B cell (primary cell): Measurements from ENCODE around the gene E2F6. TPM values are rescaled to one million over a fixed set of nuclear protein-coding genes. Genes with fewer than 3 reads are reported as not detected.

Experiments used
- ATAC-seq: fragments of 200-7000 bp; cut with Tn5 transposase; one replicate; pipeline ENCODE4 v1.10.0; 2021; ENCODE audit warnings: low read depth, mild to moderate bottlenecking, moderate number of reproducible peaks, moderate library complexity
- CTCF ChIA-PET: fragments of 350-600 bp; sonication (Branson Sonifier 250); formaldehyde crosslinking; loops from one replicate; lab custom pipeline; 2021; ENCODE audit warnings: antibody characterized with exemption, inconsistent platforms; lab: Charles Lee
- POLR2A ChIA-PET: fragments of 350-600 bp; sonication (Branson Sonifier 250); formaldehyde crosslinking; loops from one replicate; lab custom pipeline; 2021; ENCODE audit warnings: antibody characterized with exemption; lab: Charles Lee
- DNase-seq: peaks from one replicate; pipeline ENCODE4 v3.0.0; 2013
- H2AFZ ChIP-seq: 2 replicates; pipeline ENCODE4 v1.6.1; 2012; ENCODE audit warnings: mild to moderate bottlenecking, low read depth, low read length; ENCODE audit not compliant: insufficient read depth, poor library complexity, severe bottlenecking
- H3K27ac ChIP-seq, 2 donors: 1 replicate in 1 of 2; 2 replicates in 1 of 2; pipeline ENCODE4 v1.5.1; 2012 to 2013; ENCODE audit warnings: low read length in 2 of 2, mild to moderate bottlenecking in 2 of 2, moderate library complexity in 1 of 2
- H3K27me3 ChIP-seq, 4 experiments: fragments of 200-600 bp in 1 of 4; sonication (generic) in 1 of 4; replicated peaks in 1 of 4; 1 replicate in 2 of 4; 2 replicates in 2 of 4; pipeline versions ENCODE4 v1.6.1 to v1.7.0; 2013 to 2016; ENCODE audit warnings: low read length in 3 of 4, mild to moderate bottlenecking in 2 of 4, mixed read lengths in 1 of 4, moderate library complexity in 1 of 4; ENCODE audit not compliant: insufficient read depth in 4 of 4, control insufficient read depth in 3 of 4; ENCODE audit errors: control extremely low read depth in 1 of 4
- H3K36me3 ChIP-seq, 2 experiments: replicated peaks in 1 of 2; 1 replicate in 1 of 2; 2 replicates in 1 of 2; pipeline versions ENCODE4 v1.6.1 to v1.7.1; 2013; ENCODE audit warnings: low read length in 1 of 2; ENCODE audit not compliant: insufficient read depth in 2 of 2, control insufficient read depth in 1 of 2; ENCODE audit errors: control extremely low read depth in 1 of 2, extremely low read depth in 1 of 2
- H3K4me1 ChIP-seq, 2 donors: fragments of 200-600 bp in 1 of 2; sonication (generic) in 1 of 2; 1 replicate in 1 of 2; 2 replicates in 1 of 2; pipeline versions ENCODE4 v1.5.1 to v1.6.1; 2013 to 2017; ENCODE audit warnings: low read length in 2 of 2; ENCODE audit not compliant: control insufficient read depth in 2 of 2, insufficient read depth in 2 of 2
- H3K4me2 ChIP-seq: replicated peaks from 2 replicates; pipeline ENCODE3; 2012; ENCODE audit warnings: mild to moderate bottlenecking, low read depth, low read length; ENCODE audit not compliant: poor library complexity, severe bottlenecking
- H3K4me3 ChIP-seq, 5 experiments: fragments of 200-600 bp in 1 of 5; sonication (generic) in 1 of 5; 1 replicate in 3 of 5; 2 replicates in 2 of 5; pipeline versions ENCODE4 v1.5.1 to v1.7.0; 2011 to 2016; ENCODE audit warnings: low read length in 4 of 5, mild to moderate bottlenecking in 4 of 5, low read depth in 2 of 5, control low read depth in 1 of 5, moderate library complexity in 1 of 5; ENCODE audit not compliant: insufficient read depth in 1 of 5; ENCODE audit errors: control extremely low read depth in 1 of 5, extremely low read depth in 1 of 5
- H3K79me2 ChIP-seq: fragments of 200-600 bp; sonication (generic); one replicate; pipeline ENCODE4 v1.6.0; 2016; ENCODE audit warnings: low read length; ENCODE audit not compliant: control insufficient read depth, insufficient read depth
- H3K9ac ChIP-seq: fragments of 200-600 bp; sonication (generic); 2 replicates; pipeline ENCODE4 v1.6.1; 2017; ENCODE audit warnings: mild to moderate bottlenecking, low read length, moderate library complexity
- H3K9me3 ChIP-seq, 3 donors: one replicate each; pipeline versions ENCODE4 v1.6.1 to v1.7.1; 2013; ENCODE audit warnings: low read length in 2 of 3; ENCODE audit not compliant: control insufficient read depth in 2 of 3, insufficient read depth in 1 of 3; ENCODE audit errors: control extremely low read depth in 1 of 3
- H4K20me1 ChIP-seq: 2 replicates; pipeline ENCODE4 v1.6.0; 2012; ENCODE audit warnings: mild to moderate bottlenecking, low read length; ENCODE audit not compliant: insufficient read depth, control insufficient read depth, poor library complexity, severe bottlenecking
- H3K27ac Mint-ChIP-seq: one replicate; pipeline ENCODE4 v1.8.0; 2021; ENCODE audit warnings: mixed read lengths
- H3K27me3 Mint-ChIP-seq: one replicate; pipeline ENCODE4 v1.8.0; 2021; ENCODE audit warnings: mixed read lengths
- H3K4me1 Mint-ChIP-seq: one replicate; pipeline ENCODE4 v1.8.0; 2021; ENCODE audit warnings: mixed read lengths
- H3K4me3 Mint-ChIP-seq: one replicate; pipeline ENCODE4 v1.8.0; 2021; ENCODE audit warnings: mixed read lengths
- H3K9me3 Mint-ChIP-seq: one replicate; pipeline ENCODE4 v1.8.0; 2022; ENCODE audit warnings: mixed read lengths; ENCODE audit not compliant: insufficient read depth
- EZH2 ChIP-seq: IDR thresholded peaks from 2 replicates; pipeline ENCODE4 v1.6.1; 2012; ENCODE audit warnings: borderline replicate concordance, low read depth, mild to moderate bottlenecking, moderate library complexity, low read length; ENCODE audit not compliant: insufficient read depth, poor library complexity, severe bottlenecking
- WGBS: methylation state at CpG from one replicate; pipeline ENCODE4 v1.1.5; 2013; ENCODE audit warnings: missing lambda C conversion rate; ENCODE audit not compliant: insufficient coverage; 5-methylcytosine and 5-hydroxymethylcytosine counted together
- intact Hi-C: fragments of 100-400 bp; cut with micrococcal nuclease; formaldehyde crosslinking; loops from one replicate; pipeline ENCODE4 v1.10.0; 2022
- polyA plus RNA-seq: library from polyadenylated mRNA; depleted of rRNA; stranded (reverse); fragments of >200 nt; gene quantifications from 2 replicates; pipeline ENCODE4 v1.2.3, GENCODE V29; 2012
- total RNA-seq, 2 donors: library from RNA; stranded (reverse); fragments of 120-200 nt in 1 of 2; gene quantifications; 1 replicate in 1 of 2; 2 replicates in 1 of 2; pipeline versions ENCODE4 v1.2.3 to v1.2.4, GENCODE V29; 2013 to 2022
- TF ChIP-seq, protein P1 (sequence below): fragments of 200-600 bp; IDR thresholded peaks from one replicate; pipeline ENCODE4 v1.8.0; 2022; ENCODE audit warnings: antibody characterized with exemption, mild to moderate bottlenecking

The E2F6 gene
- total and polyA plus RNA-seq, 2 donors (not counting 1 experiment from before 2014, with no cell fraction given) = 2.0 to 10.0 TPM

DNA sequence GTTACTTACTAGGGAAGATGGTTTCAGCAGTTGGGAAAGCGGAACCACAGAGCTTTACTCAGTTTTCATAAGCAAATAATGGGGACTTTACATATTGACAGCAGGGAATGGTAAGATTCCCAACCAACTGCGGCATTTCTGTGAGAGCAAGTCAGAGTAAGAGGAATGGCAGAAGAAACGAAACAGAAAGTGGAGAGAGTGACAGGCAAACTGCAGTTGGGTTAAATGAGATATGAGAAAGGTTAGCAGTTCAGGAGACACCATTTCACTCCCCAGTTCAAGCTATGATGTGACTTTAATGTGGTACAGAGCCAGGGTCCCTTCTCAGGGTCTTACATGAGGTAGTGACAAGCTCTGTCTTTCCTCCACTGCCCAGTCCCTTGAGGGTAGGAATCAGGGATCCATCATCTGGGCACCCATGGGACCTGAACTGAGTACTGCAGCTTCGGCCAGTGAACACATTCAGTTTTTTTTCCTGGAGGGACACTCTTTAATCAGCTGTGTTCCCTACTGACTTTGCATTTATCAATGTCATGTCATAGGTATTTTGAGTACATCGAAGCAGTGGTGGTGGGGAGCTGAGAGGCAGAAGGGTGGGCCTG lies 34.8 kb upstream of the E2F6 start:
- TF ChIP-seq EZH2 = no peak
- TF ChIP-seq, protein P1, sequence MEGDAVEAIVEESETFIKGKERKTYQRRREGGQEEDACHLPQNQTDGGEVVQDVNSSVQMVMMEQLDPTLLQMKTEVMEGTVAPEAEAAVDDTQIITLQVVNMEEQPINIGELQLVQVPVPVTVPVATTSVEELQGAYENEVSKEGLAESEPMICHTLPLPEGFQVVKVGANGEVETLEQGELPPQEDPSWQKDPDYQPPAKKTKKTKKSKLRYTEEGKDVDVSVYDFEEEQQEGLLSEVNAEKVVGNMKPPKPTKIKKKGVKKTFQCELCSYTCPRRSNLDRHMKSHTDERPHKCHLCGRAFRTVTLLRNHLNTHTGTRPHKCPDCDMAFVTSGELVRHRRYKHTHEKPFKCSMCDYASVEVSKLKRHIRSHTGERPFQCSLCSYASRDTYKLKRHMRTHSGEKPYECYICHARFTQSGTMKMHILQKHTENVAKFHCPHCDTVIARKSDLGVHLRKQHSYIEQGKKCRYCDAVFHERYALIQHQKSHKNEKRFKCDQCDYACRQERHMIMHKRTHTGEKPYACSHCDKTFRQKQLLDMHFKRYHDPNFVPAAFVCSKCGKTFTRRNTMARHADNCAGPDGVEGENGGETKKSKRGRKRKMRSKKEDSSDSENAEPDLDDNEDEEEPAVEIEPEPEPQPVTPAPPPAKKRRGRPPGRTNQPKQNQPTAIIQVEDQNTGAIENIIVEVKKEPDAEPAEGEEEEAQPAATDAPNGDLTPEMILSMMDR = no peak
- ATAC-seq = no peak
- Histone ChIP-seq H3K4me3 (no peak overlapping the region), H3K27me3 (peaks cover 0 to 3% (median 2%) of the 10 kb centered on the region in 4 experiments), H3K36me3 (no peaks in the 10 kb centered on the region), H3K9ac (no peak overlapping the region), H3K4me1 (no peaks in the 10 kb centered on the region), H4K20me1 (no peaks in the 10 kb centered on the region), H3K27ac (no peak overlapping the region), H2AFZ (no peak overlapping the region), H3K9me3 (no peaks in the 10 kb centered on the region), H3K4me2 (no peak overlapping the region), H3K79me2 (no peaks in the 10 kb centered on the region)
- DNase-seq = no peak
- intact Hi-C loops = no loop called here
- Mint-ChIP-seq H3K27ac (no peak overlapping the region), H3K4me3 (no peak overlapping the region), H3K4me1 (peaks cover 2% of the 10 kb centered on the region), H3K9me3 (no peaks in the 10 kb centered on the region), H3K27me3 (peaks cover 25% of the 10 kb centered on the region)
- ChIA-PET CTCF (no interaction called here), POLR2A (no interaction called here)
- WGBS = 79% methylated on average over 5 of the region's 5 CpGs

DNA sequence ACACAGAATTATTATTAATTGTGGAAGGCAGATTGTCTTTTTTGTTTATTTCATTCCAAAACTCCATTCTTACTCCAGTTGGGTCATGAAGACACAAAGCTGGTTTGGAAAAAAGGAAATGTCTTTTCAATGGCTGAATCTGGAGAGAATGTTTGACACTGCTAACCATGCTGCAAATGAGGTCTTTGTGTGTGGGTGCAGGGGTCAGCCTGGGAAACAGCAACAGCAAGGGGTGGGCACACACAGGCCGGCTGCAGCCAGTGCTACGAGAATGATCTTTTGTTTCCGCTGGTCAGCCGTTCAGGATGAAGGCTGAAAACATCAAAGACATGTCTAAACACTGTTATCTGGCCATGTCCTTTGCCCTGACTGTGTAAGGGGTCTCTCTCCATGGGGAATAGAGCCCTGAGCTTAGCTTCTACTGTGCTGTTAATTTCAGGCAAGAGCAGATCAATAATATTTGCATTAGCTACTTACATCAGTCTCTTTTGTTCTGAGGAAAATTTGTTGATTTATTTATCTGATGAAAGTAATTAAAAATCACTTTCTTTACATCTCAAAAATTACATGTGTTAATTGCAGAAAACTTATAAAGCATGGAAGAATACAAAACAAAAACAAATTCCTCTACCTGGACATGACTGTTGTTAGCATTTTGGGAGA lies 33.3 kb upstream of the E2F6 start:
- Mint-ChIP-seq H3K9me3 (no peaks in the 10 kb centered on the region), H3K27ac (no peak overlapping the region), H3K4me1 (peaks cover 2% of the 10 kb centered on the region), H3K27me3 (peaks cover 22% of the 10 kb centered on the region), H3K4me3 (no peak overlapping the region)
- Histone ChIP-seq H3K79me2 (no peaks in the 10 kb centered on the region), H3K27me3 (peaks cover 0 to 3% (median 1%) of the 10 kb centered on the region in 4 experiments), H3K9me3 (no peaks in the 10 kb centered on the region), H3K27ac (no peak overlapping the region), H3K9ac (no peak overlapping the region), H3K4me2 (no peak overlapping the region), H3K4me1 (no peaks in the 10 kb centered on the region), H4K20me1 (no peaks in the 10 kb centered on the region), H3K4me3 (no peak overlapping the region), H3K36me3 (no peaks in the 10 kb centered on the region), H2AFZ (no peak overlapping the region)
- TF ChIP-seq, protein P1 = no peak
- ChIA-PET CTCF (interaction anchor here (0.6 kb wide), 1 partner anchor 24 kb away, joined by 3 read pairs; no protein-coding TSS in a partner anchor), POLR2A (no interaction called here)
- intact Hi-C loops = no loop called here
- DNase-seq (no peak), ATAC-seq (no peak)
- 87% methylated on average over 4 of the region's 4 CpGs for WGBS
